OCI-LY7 (cell line): ENCODE results near the gene FITM2. TPM values are rescaled to one million over a fixed set of nuclear protein-coding genes. Genes with fewer than 3 reads are reported as not detected.

ENCODE experiments used
- BruUV-seq: library from RNA; stranded (reverse); fragments of 400-500 nt; replicated peaks from 2 replicates; lab custom pipeline; 2021; lab: Mats Ljungman, UMichigan
- CTCF ChIA-PET: fragments of 300-600 bp; sonication (Branson Sonifier 250); formaldehyde crosslinking; loops from one replicate; lab custom pipeline; 2022; ENCODE audit warnings: antibody characterized with exemption; ENCODE audit not compliant: unreplicated experiment; lab: Charles Lee
- POLR2A ChIA-PET: fragments of 300-600 bp; sonication (Branson Sonifier 250); formaldehyde crosslinking; loops from one replicate; lab custom pipeline; 2022; ENCODE audit warnings: antibody characterized with exemption; lab: Charles Lee
- DNase-seq: peaks from one replicate; pipeline ENCODE4 v3.0.0-alpha.2; 2015; ENCODE audit warnings: low spot score
- H2AFZ ChIP-seq: fragments of 200-600 bp; sonication (generic), shearing (Covaris generic); 2 replicates; pipeline ENCODE4 v1.6.1; 2014; ENCODE audit warnings: mild to moderate bottlenecking, antibody characterized with exemption, low read length, moderate library complexity
- H3K27ac ChIP-seq: fragments of 200-600 bp; sonication (generic); 2 replicates; pipeline ENCODE4 v1.5.1; 2014; ENCODE audit warnings: mixed run types, low read depth, mild to moderate bottlenecking, moderate library complexity, low read length, inconsistent platforms; ENCODE audit not compliant: poor library complexity, severe bottlenecking
- H3K36me3 ChIP-seq: fragments of 200-600 bp; sonication (generic); 2 replicates; pipeline ENCODE4 v1.6.1; 2014; ENCODE audit warnings: mild to moderate bottlenecking, antibody characterized with exemption, low read length, moderate library complexity, mixed read lengths; ENCODE audit not compliant: insufficient read depth
- H3K4me1 ChIP-seq: fragments of 200-600 bp; sonication (generic); 2 replicates; pipeline ENCODE4 v1.5.1; 2014; ENCODE audit warnings: mild to moderate bottlenecking, low read length; ENCODE audit not compliant: insufficient read depth, poor library complexity, severe bottlenecking
- H3K4me2 ChIP-seq: fragments of 200-600 bp; sonication (generic); 2 replicates; pipeline ENCODE4 v1.6.1; 2014; ENCODE audit warnings: mild to moderate bottlenecking, low read length
- H3K4me3 ChIP-seq: fragments of 200-600 bp; sonication (generic); 2 replicates; pipeline ENCODE4 v1.5.1; 2014; ENCODE audit warnings: mild to moderate bottlenecking, low read depth, low read length; ENCODE audit not compliant: poor library complexity, severe bottlenecking
- H3K79me2 ChIP-seq: fragments of 200-600 bp; sonication (generic); 2 replicates; pipeline ENCODE4 v1.6.1; 2016; ENCODE audit warnings: low read depth, mild to moderate bottlenecking, low read length, moderate library complexity, mixed read lengths; ENCODE audit not compliant: insufficient read depth
- H3K9me2 ChIP-seq: fragments of 200-600 bp; sonication (generic); 2 replicates; pipeline ENCODE4 v1.6.1; 2016; ENCODE audit warnings: mild to moderate bottlenecking, low read length, mixed read lengths; ENCODE audit not compliant: insufficient read depth
- H3K9me3 ChIP-seq: fragments of 200-600 bp; sonication (generic); 2 replicates; pipeline ENCODE4 v1.6.1; 2014; ENCODE audit warnings: mild to moderate bottlenecking, mixed run types, low read length, mixed read lengths
- H4K20me1 ChIP-seq: fragments of 200-600 bp; sonication (generic); 2 replicates; pipeline ENCODE4 v1.6.1; 2014; ENCODE audit warnings: mild to moderate bottlenecking, antibody characterized with exemption, low read length, moderate library complexity, mixed read lengths; ENCODE audit not compliant: insufficient read depth
- CTCF ChIP-seq: fragments of 200-600 bp; sonication (generic); conservative IDR thresholded peaks from 2 replicates; pipeline ENCODE4 v1.5.1; 2014; ENCODE audit warnings: mild to moderate bottlenecking, antibody characterized with exemption, low read length, moderate library complexity, mixed read lengths
- EZH2phosphoT487 ChIP-seq: fragments of 200-600 bp; sonication (generic); IDR thresholded peaks from 2 replicates; pipeline ENCODE4 v1.6.1; 2018; ENCODE audit warnings: low read depth, borderline replicate concordance, mild to moderate bottlenecking, mixed run types, antibody characterized with exemption, low read length, moderate library complexity, mixed read lengths
- intact Hi-C: fragments of 100-400 bp; cut with micrococcal nuclease; formaldehyde crosslinking; loops from one replicate; pipeline ENCODE4 v1.10.0; 2022; ENCODE audit not compliant: unreplicated experiment
- total RNA-seq, 2 experiments: library from RNA; depleted of rRNA in 1 of 2; stranded (reverse); fragments of >200 nt in 1 of 2; shearing (Covaris generic) in 1 of 2; gene quantifications; 2 replicates each; pipeline ENCODE4 v1.2.3, GENCODE V29; 2014 to 2022

FITM2 gene
- total RNA-seq, 2 experiments from 2014 or later: 1.7 to 2.4 TPM

- Histone ChIP-seq H3K27ac (no peak overlapping the region), H4K20me1 (no peaks in the 10 kb centered on the region), H3K36me3 (no peaks in the 10 kb centered on the region), H3K4me1 (no peaks in the 10 kb centered on the region), H3K9me3 (no peaks in the 10 kb centered on the region), H2AFZ (no peak overlapping the region), H3K4me3 (no peak overlapping the region), H3K4me2 (peak overlapping the region; percentile 32), H3K9me2 (no peaks in the 10 kb centered on the region), H3K79me2 (no peaks in the 10 kb centered on the region)
- ChIA-PET POLR2A (no interaction called here), CTCF (no interaction called here)
- intact Hi-C loops: no loop called here
- no peak for DNase-seq
- BruUV-seq: no TSS peak
- TF ChIP-seq EZH2phosphoT487 (no peak), CTCF (no peak)
These were observed 15.6 kb upstream of the FITM2 start for GRCh38 chr20:44326391-44327159.

DNA sequence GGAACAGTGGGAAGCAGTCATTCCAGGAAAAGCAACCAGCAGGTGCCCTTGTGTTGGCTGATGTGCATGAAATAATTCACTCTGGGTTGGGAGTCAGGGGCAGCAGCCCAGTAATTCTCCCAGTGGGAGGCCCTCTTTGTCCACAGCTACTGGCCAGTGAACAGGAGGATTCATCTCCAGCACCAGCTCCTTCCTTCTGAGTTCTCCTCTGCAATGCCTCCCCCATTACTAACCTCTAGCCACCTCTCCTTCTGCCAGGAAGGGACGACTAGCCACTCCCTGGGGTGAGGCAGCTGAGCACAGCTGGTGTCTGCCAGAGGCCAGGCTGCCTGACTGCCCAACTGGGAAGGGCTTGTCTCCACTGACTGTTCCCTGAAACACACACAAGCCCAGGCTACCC lies 13.3 kb upstream of the FITM2 start:
- intact Hi-C loops: no loop called here
- no peak for DNase-seq
- POLR2A ChIA-PET: no interaction called here
- CTCF ChIA-PET: no interaction called here
- Histone ChIP-seq H3K36me3 (no peaks in the 10 kb centered on the region), H2AFZ (no peak overlapping the region), H3K9me2 (no peaks in the 10 kb centered on the region), H3K4me1 (no peaks in the 10 kb centered on the region), H3K9me3 (no peaks in the 10 kb centered on the region), H3K27ac (no peak overlapping the region), H3K4me3 (no peak overlapping the region), H4K20me1 (no peaks in the 10 kb centered on the region), H3K79me2 (no peaks in the 10 kb centered on the region), H3K4me2 (no peak overlapping the region)
- no TSS peak for BruUV-seq
- TF ChIP-seq EZH2phosphoT487 (no peak), CTCF (no peak)

GRCh38 chr20:44319839-44320422 lies 8.9 kb upstream of the FITM2 start:
- Histone ChIP-seq H3K9me3 (no peaks in the 10 kb centered on the region), H3K79me2 (no peaks in the 10 kb centered on the region), H3K4me2 (no peak overlapping the region), H3K27ac (no peak overlapping the region), H4K20me1 (no peaks in the 10 kb centered on the region), H2AFZ (no peak overlapping the region), H3K4me1 (no peaks in the 10 kb centered on the region), H3K9me2 (no peaks in the 10 kb centered on the region), H3K36me3 (no peaks in the 10 kb centered on the region), H3K4me3 (no peak overlapping the region)
- POLR2A ChIA-PET: interaction anchor here (0.6 to 0.7 kb wide), 2 partner anchors 9 to 402 kb away, joined by 3 read pairs; partner anchors contain the start of gene FITM2
- CTCF ChIA-PET: no interaction called here
- BruUV-seq: no TSS peak
- intact Hi-C loops: no loop called here
- TF ChIP-seq EZH2phosphoT487 (no peak), CTCF (no peak)
- DNase-seq: no peak
